BJ (cell line): Measurements from ENCODE around the gene BMAL1. TPM values are rescaled to one million over a fixed set of nuclear protein-coding genes. Genes with fewer than 3 reads are reported as not detected.

Source experiments
- CTCF ChIA-PET: fragments of 350-600 bp; formaldehyde crosslinking; extraction: SDS; loops from one replicate; lab custom pipeline; 2021; ENCODE audit warnings: antibody characterized with exemption, inconsistent platforms; lab: Yijun Ruan, JAX
- POLR2A ChIA-PET: fragments of 300-600 bp; sonication (Branson Sonifier 250); formaldehyde crosslinking; extraction: SDS; loops from one replicate; lab custom pipeline; 2021; ENCODE audit warnings: antibody characterized with exemption; lab: Charles Lee
- DNase-seq: peaks from one replicate; pipeline ENCODE4 v3.0.0-alpha.2; 2011; ENCODE audit warnings: low read depth
- H3K27me3 ChIP-seq: 2 replicates; pipeline ENCODE4 v1.6.0; 2011; ENCODE audit warnings: low read length; ENCODE audit not compliant: control insufficient read depth, insufficient read depth
- H3K36me3 ChIP-seq: 2 replicates; pipeline ENCODE4 v1.5.1; 2011; ENCODE audit warnings: low read length; ENCODE audit not compliant: control insufficient read depth, insufficient read depth
- H3K4me3 ChIP-seq: 2 replicates; pipeline ENCODE4 v1.5.1; 2011; ENCODE audit warnings: low read depth, mild to moderate bottlenecking, control low read depth, low read length
- CTCF ChIP-seq: IDR thresholded peaks from 2 replicates; pipeline ENCODE4 v1.5.1; 2011; ENCODE audit warnings: low read depth, mild to moderate bottlenecking, control low read depth, inconsistent platforms, low read length, moderate library complexity; ENCODE audit not compliant: insufficient read depth
- polyA plus RNA-seq: library from polyadenylated mRNA; depleted of rRNA; stranded (reverse); fragments of >200 nt; gene quantifications from 2 replicates; pipeline ENCODE4 v1.2.3, GENCODE V29; 2011

The BMAL1 gene
- polyA plus RNA-seq, 1 experiment = 6.1 TPM

DNA sequence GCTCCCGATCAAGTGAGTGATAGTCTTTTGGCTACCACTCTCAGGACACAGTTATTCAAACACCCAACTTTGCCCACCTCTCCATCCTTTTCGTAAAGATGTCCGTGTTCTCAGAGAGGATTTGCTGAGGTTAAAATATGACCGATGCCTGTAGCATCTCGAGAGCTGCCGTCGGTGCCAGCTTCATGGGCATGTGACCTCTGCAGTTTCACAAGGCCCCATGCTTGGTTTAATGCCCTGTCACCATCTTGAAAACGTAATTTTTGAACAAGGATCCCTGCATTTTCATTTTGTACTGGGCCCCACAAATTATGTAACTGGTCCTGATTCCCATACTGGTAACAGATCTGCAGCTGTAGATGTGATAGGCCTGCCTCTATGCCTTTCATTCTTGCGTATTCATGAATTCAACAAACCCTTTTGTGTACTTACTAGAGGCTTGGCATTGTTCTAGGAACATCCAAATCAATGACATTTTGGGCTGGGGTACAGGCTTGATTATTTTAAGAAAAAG lies 85.1 kb downstream of the BMAL1 start:
- DNase-seq = no peak
- Histone ChIP-seq H3K4me3 (no peak overlapping the region), H3K36me3 (peaks cover 2% of the 10 kb centered on the region; the same call in 1 of the 2 replicates), H3K27me3 (no peaks in the 10 kb centered on the region)
- POLR2A ChIA-PET = no interaction called here
- CTCF ChIA-PET = interaction anchor here (1.2 to 1.4 kb wide), 3 partner anchors 11 to 28 kb away, joined by 3 to 6 read pairs (median 3); no protein-coding TSS in a partner anchor
- TF ChIP-seq CTCF = no peak

GRCh38 chr11:13364388-13364787 lies 86.8 kb downstream of the BMAL1 start:
- Histone ChIP-seq H3K27me3 (no peaks in the 10 kb centered on the region), H3K4me3 (no peak overlapping the region), H3K36me3 (no peaks in the 10 kb centered on the region)
- CTCF ChIA-PET = interaction anchor here (1.1 kb wide), 1 partner anchor 8 kb away, joined by 4 read pairs; no protein-coding TSS in a partner anchor
- DNase-seq = no peak
- POLR2A ChIA-PET = no interaction called here
- TF ChIP-seq CTCF = no peak

DNA sequence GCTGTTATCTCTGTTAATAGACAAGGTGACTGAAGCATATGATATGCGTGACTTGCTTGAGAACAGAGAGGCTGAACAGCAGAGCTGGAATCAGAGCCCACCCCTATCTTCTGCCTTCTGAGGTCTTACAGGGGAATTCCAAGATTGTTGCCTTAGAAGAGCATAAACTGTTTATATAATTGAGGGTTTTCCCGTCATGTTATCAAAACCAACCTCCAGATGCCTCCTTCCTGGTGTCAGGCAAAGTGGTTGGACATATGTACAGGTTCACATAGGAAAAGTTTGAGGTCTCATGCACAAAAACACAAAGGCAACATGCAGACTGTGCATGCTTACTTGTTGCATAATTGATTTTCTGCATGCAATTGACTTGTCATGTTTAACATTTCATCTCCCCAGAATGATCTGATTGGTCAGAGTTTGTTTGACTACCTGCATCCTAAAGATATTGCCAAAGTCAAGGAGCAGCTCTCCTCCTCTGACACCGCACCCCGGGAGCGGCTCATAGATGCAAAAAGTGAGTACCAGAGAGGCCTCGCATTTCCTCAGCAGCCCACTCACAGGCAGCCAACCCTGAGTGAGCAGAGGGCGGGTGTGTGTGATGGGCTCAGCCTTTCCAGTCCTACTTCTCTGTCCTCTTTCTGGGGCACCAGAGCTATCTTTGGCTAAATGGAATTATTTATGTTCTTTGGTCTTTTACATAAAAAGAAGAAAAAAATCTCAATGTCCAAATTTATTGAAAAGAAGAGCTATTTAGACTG lies 88.9 kb downstream of the BMAL1 start:
- Histone ChIP-seq H3K36me3 (no peaks in the 10 kb centered on the region), H3K27me3 (no peaks in the 10 kb centered on the region), H3K4me3 (no peak overlapping the region)
- POLR2A ChIA-PET = no interaction called here
- CTCF ChIA-PET = interaction anchor here (0.6 to 1.9 kb wide), 4 partner anchors 10 to 17 kb away, joined by 3 to 4 read pairs (median 4); no protein-coding TSS in a partner anchor
- no peak for TF ChIP-seq CTCF
- no peak for DNase-seq

DNA sequence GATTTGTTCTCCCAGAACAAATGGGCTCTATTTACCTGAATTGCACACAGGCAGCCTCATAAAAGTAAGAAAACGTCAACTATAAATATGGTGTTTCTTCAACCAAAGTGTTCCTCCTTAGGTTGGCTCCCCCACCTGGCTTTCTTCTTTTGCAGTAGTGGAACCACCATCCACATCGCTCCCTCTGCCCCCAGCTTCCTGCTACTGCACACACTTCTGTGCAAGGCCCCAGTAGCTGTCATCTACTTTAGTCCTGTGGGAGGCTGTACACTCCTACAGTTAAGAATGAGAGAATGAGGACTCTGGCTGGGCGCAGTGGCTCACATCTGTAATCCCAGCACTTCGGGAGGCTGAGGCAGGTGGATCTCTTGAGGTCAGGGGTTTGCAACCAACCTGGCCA lies 89.5 kb downstream of the BMAL1 start:
- TF ChIP-seq CTCF = no peak
- ChIA-PET POLR2A (no interaction called here), CTCF (interaction anchor here (0.7 to 1.9 kb wide), 2 partner anchors 9 to 17 kb away, joined by 3 to 4 read pairs; no protein-coding TSS in a partner anchor)
- DNase-seq = no peak
- no peaks in the 10 kb centered on the region for H3K36me3 ChIP-seq
- H3K27me3 ChIP-seq = no peaks in the 10 kb centered on the region
- H3K4me3 ChIP-seq = no peak overlapping the region

DNA sequence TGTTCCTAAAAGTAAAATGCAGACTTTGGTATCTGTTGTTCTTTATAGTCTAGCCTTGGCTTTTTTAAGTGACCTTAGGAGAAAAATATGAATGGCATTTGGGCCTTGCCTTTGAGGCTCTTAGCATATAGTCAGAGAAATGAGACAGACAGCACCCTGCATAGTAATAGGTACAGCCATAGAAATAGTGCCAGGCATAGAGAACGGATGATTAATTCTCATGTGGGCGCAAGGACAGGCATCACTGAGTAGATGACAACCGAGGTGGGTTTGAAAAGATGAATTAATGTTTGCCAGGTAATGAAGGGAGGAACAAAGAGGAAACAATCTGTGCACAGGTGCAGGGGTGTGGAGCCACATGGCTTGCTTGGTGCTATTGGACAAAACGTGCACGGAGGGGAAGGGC lies 90.5 kb downstream of the BMAL1 start:
- no peaks in the 10 kb centered on the region for H3K27me3 ChIP-seq
- peak; percentile 5 for DNase-seq
- no peak for TF ChIP-seq CTCF
- ChIA-PET POLR2A (interaction anchor here (0.8 kb wide), 1 partner anchor 14 kb away, joined by 3 read pairs; no protein-coding TSS in a partner anchor), CTCF (interaction anchor here (1.0 kb wide), 1 partner anchor 17 kb away, joined by 3 read pairs; no protein-coding TSS in a partner anchor)
- H3K4me3 ChIP-seq = no peak overlapping the region
- no peaks in the 10 kb centered on the region for H3K36me3 ChIP-seq
